Heart left ventricle (tissue), 16 donors: ENCODE results near the gene SPTAN1. TPM values are rescaled to one million over a fixed set of nuclear protein-coding genes. Genes with fewer than 3 reads are reported as not detected.

Experiments
- ATAC-seq, 4 donors: fragments of 200-7000 bp; cut with Tn5 transposase; one replicate each; pipeline ENCODE4 v1.9.1; 2020 to 2022; ENCODE audit warnings: moderate library complexity in 4 of 4, mild to moderate bottlenecking in 3 of 4, moderate number of reproducible peaks in 1 of 4
- DNase-seq, 5 donors: peaks; one replicate each; pipeline ENCODE4 v3.0.0-alpha.2; 2020
- H3K27ac ChIP-seq, 12 donors: fragments of 200-600 bp; sonication (generic) in 4 of 12; one replicate each; pipeline versions ENCODE4 v1.5.0 to v1.8.0; 2016 to 2022; ENCODE audit warnings: mild to moderate bottlenecking in 2 of 12
- H3K27me3 ChIP-seq, 9 donors: fragments of 200-600 bp; sonication (generic) in 2 of 9; one replicate each; pipeline versions ENCODE4 v1.5.1 to v1.8.0; 2016 to 2022; ENCODE audit warnings: mild to moderate bottlenecking in 3 of 9
- H3K36me3 ChIP-seq, 9 donors: fragments of 200-600 bp; sonication (generic) in 2 of 9; one replicate each; pipeline versions ENCODE4 v1.5.0 to v1.8.0; 2018 to 2022; ENCODE audit warnings: mild to moderate bottlenecking in 2 of 9
- H3K4me1 ChIP-seq, 12 donors: fragments of 200-600 bp; sonication (generic) in 4 of 12; one replicate each; pipeline versions ENCODE4 v1.5.0 to v1.8.0; 2016 to 2022; ENCODE audit warnings: mild to moderate bottlenecking in 3 of 12
- H3K4me3 ChIP-seq, 12 donors: fragments of 200-600 bp; sonication (generic) in 4 of 12; one replicate each; pipeline versions ENCODE4 v1.5.0 to v1.8.0; 2017 to 2022; ENCODE audit warnings: mild to moderate bottlenecking in 9 of 12, moderate library complexity in 4 of 12
- H3K9me3 ChIP-seq, 12 donors: fragments of 200-600 bp; sonication (generic) in 4 of 12; one replicate each; pipeline versions ENCODE4 v1.5.0 to v1.8.0; 2016 to 2022; ENCODE audit warnings: mild to moderate bottlenecking in 1 of 12
- CTCF ChIP-seq, 12 donors: fragments of 200-600 bp; sonication (generic) in 4 of 12; IDR thresholded peaks; one replicate each; pipeline versions ENCODE4 v1.5.0 to v1.8.0; 2018 to 2022; ENCODE audit warnings: antibody characterized with exemption in 12 of 12, mild to moderate bottlenecking in 5 of 12
- POLR2A ChIP-seq, 2 donors: fragments of 450-650 bp; IDR thresholded peaks; one replicate each; pipeline ENCODE4 v1.6.1; 2017; ENCODE audit warnings: antibody characterized with exemption in 2 of 2, mild to moderate bottlenecking in 2 of 2, moderate library complexity in 2 of 2
- WGBS, 4 donors: extraction: QIAGEN DNeasy Blood & Tissue Kit in 2 of 4; methylation state at CpG; one replicate each; pipeline versions ENCODE4 v1.1.5 to v1.1.7; 2013 to 2018; 5-methylcytosine and 5-hydroxymethylcytosine counted together
- intact Hi-C, 10 donors: fragments of 100-400 bp; cut with DNase I; formaldehyde crosslinking; loops; one replicate each; pipeline versions ENCODE4 v1.11.1 to v1.14.2; 2022
- polyA plus RNA-seq, 2 donors: library from polyadenylated mRNA; stranded (reverse); fragments of 200-250 nt; gene quantifications; one replicate each; pipeline ENCODE4 v1.2.3, GENCODE V29; 2013
- total RNA-seq, 9 donors: library from RNA; depleted of rRNA in 2 of 9; stranded (reverse); fragments of >200 nt in 2 of 9; fragmentation: NEBNext Ultra II Directional in 3 of 9; extraction: Animal tissue kit (Norgen Biotek cat#: 25700) in 3 of 9; gene quantifications; one replicate each; pipeline versions ENCODE4 v1.1.0 to v1.2.4, GENCODE V29; 2016 to 2023
- donor health status: ischemic (EF 13 %, LVEDD 7.1; RV severe dilation, severe dysfunction).
- donor health status: healthy with polysubstance abuse.
- donor health status: DM: no; HTN: yes; CAD: no.
- donor health status: DM: no; HTN: no; CAD: no.
- donor health status: ischemic (EF 25% LVEDD 6.9; RV normal size, moderate dysfunction).
- donor health status: ischemic (EF 25% LVEDD 5.7; RV mildly dilated, moderate dysfunction).
- donor health status: healthy.
- donor health status: DM: yes; HTN: yes; CAD: no.
- donor health status: ischemic (EF 35%, LVEDD 5.7; RV mildly dilated, moderate dysfunction).
- donor health status: nonischemic (EF 11% LVEDD 7.7; RV severe dilation, severe dysfunction).
- donor health status: DM: yes; HTN: yes; CAD: no.
- donor health status: PGD.
- donor health status: ischemic (EF 29% LVEDD 5.4; RV normal size, mild dysfunction).
- donor health status: nonischemic (EF 23%, LVEDD 6.1; RV moderate dilation, normal function).

The SPTAN1 gene
- total and polyA plus RNA-seq, 11 donors: 104 to 472 (median 273) TPM

- 89 to 92% (median 89%) methylated on average over 10 of the region's 10 CpGs for WGBS, 4 donors
- peaks cover 3 to 100% (median 99%) of the 10 kb centered on the region in 9 donors for H3K36me3 ChIP-seq
- no peak for ATAC-seq
These were observed 72.2 kb downstream of the SPTAN1 start for GRCh38 chr9:128624566-128624965.

GRCh38 chr9:128625391-128626146 lies 73.2 kb downstream of the SPTAN1 start:
- Histone ChIP-seq H3K4me3 (no peak overlapping the region), H3K4me1 (peaks cover 0 to 32% (median 16%) of the 10 kb centered on the region in 12 donors), H3K9me3 (no peaks in the 10 kb centered on the region), H3K27me3 (no peaks in the 10 kb centered on the region), H3K36me3 (peaks cover 3 to 100% (median 99%) of the 10 kb centered on the region in 9 donors), H3K27ac (no peak overlapping the region)
- no peak for TF ChIP-seq POLR2A (IDR thresholded peaks at IDR 0.05)
- TF ChIP-seq CTCF (IDR thresholded peaks at IDR 0.05): no peak
- ATAC-seq (no peak), DNase-seq (no peak)
- WGBS, 4 donors: 83 to 88% (median 85%) methylated on average over 18 to 20 of the region's 20 CpGs
- intact Hi-C loops: loop anchor here in 2 of 10 donors (5.0 to 10.0 kb wide), 2 partner anchors 261 to 433 kb away; partner anchors contain the start of gene CIZ1 (in 1 of the 2)

More at GRCh38 chr9:128624566-128624965, 72.2 kb downstream of the SPTAN1 start:
- Histone ChIP-seq H3K4me3 (no peak overlapping the region), H3K27me3 (no peaks in the 10 kb centered on the region), H3K4me1 (peaks cover 0 to 26% (median 16%) of the 10 kb centered on the region in 12 donors), H3K27ac (no peak overlapping the region), H3K9me3 (no peaks in the 10 kb centered on the region)
- intact Hi-C loops: loop anchor here in 2 of 10 donors (5.0 to 10.0 kb wide), 2 partner anchors 47 to 260 kb away; no protein-coding TSS in a partner anchor
- TF ChIP-seq CTCF (IDR thresholded peaks at IDR 0.05) (no peak), POLR2A (IDR thresholded peaks at IDR 0.05) (no peak)
- DNase-seq: no peak

GRCh38 chr9:128626181-128626580 lies 73.8 kb downstream of the SPTAN1 start:
- no peak for ATAC-seq
- WGBS, 4 donors: 76 to 90% (median 85%) methylated on average over 16 of the region's 16 CpGs

More at GRCh38 chr9:128626181-128626580, 73.8 kb downstream of the SPTAN1 start:
- Histone ChIP-seq H3K27me3 (no peaks in the 10 kb centered on the region), H3K36me3 (peaks cover 3 to 100% (median 99%) of the 10 kb centered on the region in 9 donors), H3K9me3 (no peaks in the 10 kb centered on the region), H3K27ac (no peak overlapping the region), H3K4me3 (no peak overlapping the region), H3K4me1 (peaks cover 0 to 32% (median 16%) of the 10 kb centered on the region in 12 donors)
- TF ChIP-seq CTCF (IDR thresholded peaks at IDR 0.05): no peak
- no peak for TF ChIP-seq POLR2A (IDR thresholded peaks at IDR 0.05)
- DNase-seq: no peak
- intact Hi-C loops: loop anchor here in 2 of 10 donors (5.0 to 10.0 kb wide), 2 partner anchors 261 to 434 kb away; partner anchors contain the start of gene CIZ1 (in 1 of the 2)
